ENCODE data around the gene INTS13.
"Not testable (repeated sequence)": the region's sequence is repeated elsewhere in the genome, so short reads cannot be mapped to it uniquely, and the experiment has no call there.

INTS13 gene, protein sequence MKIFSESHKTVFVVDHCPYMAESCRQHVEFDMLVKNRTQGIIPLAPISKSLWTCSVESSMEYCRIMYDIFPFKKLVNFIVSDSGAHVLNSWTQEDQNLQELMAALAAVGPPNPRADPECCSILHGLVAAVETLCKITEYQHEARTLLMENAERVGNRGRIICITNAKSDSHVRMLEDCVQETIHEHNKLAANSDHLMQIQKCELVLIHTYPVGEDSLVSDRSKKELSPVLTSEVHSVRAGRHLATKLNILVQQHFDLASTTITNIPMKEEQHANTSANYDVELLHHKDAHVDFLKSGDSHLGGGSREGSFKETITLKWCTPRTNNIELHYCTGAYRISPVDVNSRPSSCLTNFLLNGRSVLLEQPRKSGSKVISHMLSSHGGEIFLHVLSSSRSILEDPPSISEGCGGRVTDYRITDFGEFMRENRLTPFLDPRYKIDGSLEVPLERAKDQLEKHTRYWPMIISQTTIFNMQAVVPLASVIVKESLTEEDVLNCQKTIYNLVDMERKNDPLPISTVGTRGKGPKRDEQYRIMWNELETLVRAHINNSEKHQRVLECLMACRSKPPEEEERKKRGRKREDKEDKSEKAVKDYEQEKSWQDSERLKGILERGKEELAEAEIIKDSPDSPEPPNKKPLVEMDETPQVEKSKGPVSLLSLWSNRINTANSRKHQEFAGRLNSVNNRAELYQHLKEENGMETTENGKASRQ

DNA sequence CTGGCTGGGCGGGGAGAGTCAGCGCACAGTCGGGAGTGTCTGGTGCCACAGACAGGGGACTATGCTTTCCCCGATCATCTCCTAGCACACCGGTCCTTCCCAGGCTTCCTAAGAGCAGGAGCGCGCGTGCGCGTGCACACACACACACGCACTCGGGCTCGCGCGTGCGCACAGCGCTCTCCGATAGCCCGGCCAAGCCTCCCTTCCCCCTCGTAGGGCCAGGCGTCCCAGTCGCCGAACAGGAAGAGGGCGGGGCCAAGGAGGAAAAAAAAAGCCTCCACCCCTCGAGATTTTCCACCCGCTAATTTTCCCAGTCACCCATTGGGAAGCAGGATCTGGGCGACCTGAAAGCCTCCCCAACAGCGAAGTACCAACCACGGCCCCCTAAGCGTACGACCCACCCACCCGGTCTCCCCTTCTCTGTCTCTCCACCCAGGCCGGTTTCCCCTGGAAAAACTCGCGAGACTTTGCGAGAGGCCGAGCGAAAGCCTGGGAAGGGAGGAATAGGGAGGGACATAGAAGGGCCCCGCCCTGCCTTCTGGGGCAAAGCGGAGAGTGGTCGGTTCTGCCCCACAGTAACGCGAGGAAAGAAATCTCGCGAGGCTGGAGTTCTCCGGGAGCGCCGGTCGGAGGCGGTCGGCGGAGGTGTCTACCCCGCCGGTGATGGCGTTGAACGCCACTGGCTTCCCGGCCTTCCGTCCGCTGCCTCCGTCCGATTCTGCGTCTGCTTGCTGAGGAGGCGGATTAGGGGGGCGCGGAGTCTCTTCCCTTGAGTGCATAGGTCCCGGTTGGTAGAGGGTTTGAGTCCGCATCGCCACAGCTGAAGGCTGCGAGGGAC, at the start of gene INTS13, which contains the start of gene FGFR1OP2:
Gene INTS13, minus strand, starts transcription at position 119 of the 838 bp plus-strand sequence. CDS start 1,178 bp downstream, outside the sequence.
Gene FGFR1OP2, plus strand, starts transcription at position 608 of the 838 bp plus-strand sequence. CDS start 15,689 bp downstream, outside the sequence.
- DNase-seq, result peak; percentile 99

DNA sequence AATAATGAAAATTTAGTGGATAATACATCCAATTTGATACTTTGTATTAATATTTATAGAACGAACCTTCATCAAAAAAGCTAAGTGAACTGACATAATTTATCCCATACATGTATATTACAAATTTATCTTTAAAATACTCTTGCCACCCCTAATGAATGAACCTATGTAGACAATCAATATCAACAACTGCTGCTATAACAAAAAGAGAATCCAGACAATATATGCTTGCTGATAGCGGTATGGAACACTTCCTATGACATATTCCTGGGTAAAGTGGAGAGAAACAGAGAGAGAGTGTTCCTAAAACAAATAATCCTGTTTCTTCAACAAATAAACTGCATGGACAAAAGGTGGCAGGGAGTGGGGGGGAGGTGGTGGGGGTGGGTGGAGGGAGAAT, 45.1 kb upstream of the INTS13 start:
- no peak for DNase-seq

DNA sequence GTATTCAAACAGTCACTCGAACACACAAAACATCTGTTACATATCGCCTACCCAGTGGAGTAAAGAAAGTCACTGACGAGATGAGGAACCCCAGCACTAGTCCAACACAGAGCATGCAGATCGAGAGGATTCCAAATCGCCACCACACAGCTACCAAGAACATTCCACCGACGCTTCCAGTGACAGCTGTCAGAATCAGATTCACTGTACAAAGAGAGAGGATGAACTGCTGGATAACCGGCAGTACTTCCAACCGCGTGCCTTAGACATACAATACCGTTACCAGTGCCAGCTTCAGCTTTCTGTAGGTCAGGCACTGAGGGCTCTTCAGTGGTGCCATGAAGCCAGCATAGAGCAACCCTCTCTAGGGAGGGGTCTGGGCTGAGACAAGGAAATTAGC, 42.0 kb upstream of the INTS13 start:
- DNase-seq, result no peak

DNA sequence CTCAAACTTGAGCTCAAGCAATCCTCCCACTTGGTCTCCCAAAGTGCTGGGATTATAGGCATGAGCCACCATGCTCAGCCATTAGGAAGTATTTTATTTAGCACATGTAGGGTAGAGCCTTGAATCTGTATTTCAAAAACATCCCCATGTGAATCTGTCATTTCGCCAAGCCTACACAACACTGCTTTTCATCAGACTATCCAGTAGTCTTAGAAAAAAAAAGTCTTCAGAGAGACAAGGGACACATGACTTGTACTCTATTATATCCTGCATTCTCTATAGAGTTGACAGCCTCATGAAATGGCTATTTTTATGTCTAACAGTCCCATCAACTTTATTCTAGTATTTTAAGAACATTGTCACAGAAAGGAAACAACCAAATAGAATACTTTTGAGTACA, 41.0 kb upstream of the INTS13 start:
- no peak for DNase-seq

DNA sequence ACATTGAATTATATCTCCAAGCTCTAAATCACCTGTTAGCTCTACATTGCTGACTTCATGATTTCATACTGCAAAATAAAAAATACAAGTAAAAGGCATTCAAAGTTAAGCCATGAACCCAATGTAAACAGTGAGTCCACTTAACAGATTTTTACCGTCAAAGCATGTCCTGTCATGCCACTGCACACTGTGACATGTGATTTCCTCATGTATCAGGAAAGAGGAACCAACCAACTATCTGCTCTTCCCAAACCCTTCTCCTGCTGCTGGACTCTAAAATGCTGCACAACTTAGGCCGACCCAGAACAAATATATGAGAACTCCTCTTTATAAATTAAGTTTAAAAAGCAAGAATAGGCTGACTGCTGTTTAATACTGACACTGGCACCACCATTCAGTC, 38.9 kb upstream of the INTS13 start:
- DNase-seq, result no peak

DNA sequence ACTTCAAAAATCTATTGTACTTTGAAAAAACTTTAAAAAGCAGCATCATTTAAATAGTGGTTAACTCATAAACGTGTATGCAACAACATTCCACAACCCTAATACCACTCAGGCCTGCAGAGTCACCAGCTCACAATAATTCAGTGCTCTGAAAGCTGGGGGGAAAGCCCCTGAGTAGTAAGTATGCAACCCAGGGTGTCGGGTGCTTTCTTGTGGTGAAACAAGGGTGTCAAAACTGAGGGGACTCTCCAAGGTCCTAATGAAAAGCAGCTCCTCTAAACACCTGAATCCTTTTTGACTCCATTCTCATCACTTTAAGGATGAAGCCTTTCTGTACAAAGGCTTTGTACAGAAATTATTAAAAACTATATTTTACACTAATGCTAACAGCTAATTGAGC, 34.2 kb upstream of the INTS13 start:
- no peak for DNase-seq

DNA sequence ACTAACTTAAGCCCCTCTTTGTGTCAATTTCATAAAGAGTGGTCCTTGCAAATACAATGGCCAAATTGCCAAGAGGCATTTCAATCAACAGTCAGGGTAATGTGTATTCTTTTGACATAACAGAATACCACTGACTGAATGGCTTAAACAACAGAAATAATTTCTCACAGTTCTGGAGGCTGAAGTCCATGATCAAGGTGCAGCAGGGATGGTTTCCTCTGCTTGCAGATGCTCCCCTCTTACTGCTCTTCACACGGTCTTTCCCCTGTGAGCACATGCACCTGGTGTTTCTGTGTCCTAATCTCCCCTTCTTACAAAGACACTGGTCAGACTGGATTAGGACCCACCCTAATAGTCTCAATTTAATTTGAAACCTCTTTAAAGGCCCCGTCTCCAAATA, 32.4 kb upstream of the INTS13 start:
- DNase-seq, result no peak

DNA sequence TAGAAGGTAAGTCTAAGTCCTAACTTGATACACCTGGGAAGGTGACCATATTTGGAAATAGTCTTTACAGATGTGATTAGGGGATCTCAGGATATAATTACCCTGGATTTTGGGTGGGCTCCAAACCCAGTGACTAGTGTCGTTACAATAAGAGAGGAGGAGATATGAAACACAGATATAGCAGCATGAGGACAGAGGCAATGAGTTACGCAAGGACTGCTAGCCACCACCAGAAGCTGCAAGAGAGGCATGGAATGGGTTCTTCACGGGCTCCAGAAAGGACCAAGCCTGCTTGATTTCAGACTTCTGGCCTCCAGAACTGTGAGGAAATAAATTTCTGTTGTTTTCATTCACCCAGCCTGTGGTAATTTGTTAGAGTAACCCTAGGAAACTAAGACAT, 29.1 kb upstream of the INTS13 start:
- no peak for DNase-seq

DNA sequence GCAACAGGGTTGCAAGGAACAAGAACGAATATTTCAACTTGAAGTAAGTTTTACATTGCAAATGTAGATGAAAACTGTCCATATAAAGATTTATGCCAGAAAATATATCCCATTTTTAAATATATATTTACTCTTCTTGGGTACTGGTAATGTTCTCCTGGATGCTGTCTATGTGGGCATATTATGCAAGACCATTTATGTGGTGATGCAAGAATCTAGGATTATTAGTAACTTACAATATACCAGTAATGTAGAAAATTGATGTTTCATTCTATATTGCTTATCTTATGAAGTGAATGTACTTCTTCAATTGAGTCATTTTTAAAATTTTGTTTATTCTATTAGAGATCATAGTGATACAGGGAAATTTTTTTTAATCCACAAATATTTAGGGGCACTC, 25.6 kb upstream of the INTS13 start:
- no peak for DNase-seq

DNA sequence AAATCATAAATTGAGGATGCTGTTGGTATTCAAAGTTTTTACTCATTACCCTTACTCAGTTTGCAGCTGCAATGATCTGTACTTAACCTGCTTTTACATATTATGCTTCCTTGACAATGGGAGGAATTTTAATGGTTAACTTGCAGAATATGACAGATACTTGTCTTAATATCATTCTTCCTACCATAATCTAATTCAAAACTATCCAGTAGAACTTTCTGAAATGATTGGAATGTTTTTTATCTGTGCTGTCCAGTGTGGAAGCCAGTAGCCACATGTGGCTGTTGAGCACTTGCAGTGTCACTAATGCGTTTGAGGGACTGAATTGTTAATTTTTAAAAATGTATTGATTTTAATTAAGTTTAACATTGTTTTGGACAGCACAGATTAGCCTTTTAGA, 24.0 kb upstream of the INTS13 start:
- no peak for DNase-seq

DNA sequence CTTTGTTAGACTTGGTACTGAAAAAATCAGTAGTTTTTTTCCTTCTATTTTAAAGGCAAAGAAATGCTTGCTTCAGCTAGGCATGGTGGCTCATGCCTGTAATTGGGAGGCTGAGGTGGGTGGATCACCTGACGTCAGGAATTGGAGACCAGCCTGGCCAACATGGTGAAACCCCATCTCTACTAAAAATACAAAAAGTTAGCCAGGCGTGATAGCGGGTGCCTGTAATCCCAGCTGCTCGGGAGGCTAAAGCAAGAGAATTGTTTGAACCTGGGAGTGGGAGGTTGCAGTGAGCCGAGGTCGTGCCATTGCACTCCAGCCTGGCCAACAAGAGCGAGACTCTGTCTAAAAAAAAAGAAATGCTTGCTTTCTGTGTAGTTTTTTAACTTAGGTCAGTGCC, 23.6 kb upstream of the INTS13 start:
- DNase-seq, result not testable (repeated sequence)

DNA sequence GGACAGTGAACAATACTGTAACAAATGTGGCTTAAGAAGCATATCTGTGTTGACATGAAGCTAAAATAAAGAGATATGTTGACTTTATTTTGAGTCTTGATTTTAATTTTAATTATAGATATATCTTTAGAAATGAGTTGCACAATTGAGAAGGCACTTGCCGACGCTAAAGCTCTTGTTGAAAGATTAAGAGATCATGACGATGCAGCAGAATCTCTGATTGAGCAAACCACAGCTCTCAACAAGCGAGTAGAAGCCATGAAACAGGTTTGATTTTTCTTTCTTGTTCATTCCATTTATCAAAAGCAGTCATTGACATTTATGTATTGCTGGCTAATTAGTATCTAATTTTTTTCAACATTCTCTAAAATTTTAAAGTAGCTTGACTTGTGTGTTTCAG, 16.2 kb upstream of the INTS13 start:
- DNase-seq, result no peak

DNA sequence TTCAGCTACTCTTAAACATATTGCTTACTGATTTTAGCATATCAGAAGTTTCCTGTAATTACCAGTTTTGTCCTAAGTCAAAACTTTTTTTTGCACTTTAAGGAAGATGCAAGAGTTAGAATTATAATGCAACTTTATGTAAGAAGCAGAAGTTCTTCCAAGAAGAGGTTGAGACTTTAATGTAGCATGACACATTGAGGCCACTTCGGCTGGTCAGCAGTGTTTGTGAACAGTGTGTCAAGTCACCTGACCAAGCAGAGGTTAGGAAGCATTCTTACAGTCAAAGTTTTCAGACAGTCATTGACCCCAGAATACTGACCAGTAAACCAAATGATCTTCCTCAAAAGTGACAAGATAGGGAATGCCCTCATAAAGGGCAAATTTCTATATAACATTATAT, 15.7 kb upstream of the INTS13 start:
- no peak for DNase-seq

DNA sequence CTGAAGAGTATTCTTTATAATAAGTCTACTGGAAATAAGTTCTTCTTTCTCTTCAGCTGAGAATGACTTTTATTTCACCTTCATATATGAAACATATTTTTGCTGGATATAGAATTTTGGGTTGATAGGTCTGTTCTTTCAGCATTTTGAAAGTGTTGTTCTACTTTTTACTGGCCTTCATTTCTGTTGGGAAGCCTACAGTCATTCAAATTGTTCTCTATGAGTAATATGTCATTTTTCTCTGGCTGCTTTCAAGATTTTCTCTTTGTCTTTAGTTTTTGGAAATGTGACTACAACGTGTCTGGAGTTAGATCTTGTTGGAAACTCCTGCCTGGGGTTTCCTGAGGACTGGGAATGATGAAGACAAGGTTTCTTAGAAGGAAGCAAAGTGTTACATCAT, 10.5 kb upstream of the INTS13 start:
- no peak for DNase-seq

DNA sequence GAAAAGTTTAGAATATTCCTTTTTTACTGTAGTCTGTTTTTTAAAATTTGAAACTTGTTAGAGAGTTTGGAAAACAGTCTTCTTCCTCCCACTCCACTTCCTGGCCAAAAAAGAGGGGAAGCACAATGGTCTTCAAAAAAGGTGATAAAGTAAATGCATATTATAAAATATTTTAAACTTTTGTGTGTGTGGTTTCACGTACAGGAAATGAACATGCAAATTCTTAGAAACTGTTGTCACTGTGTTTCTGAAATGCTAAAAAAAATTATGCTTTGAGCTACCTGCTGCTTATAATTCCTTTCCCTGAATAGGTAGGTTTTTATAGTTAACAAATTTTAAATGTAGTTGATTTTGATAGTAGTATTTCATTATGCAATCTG, 3.4 kb upstream of the INTS13 start:
- no peak for DNase-seq

DNA sequence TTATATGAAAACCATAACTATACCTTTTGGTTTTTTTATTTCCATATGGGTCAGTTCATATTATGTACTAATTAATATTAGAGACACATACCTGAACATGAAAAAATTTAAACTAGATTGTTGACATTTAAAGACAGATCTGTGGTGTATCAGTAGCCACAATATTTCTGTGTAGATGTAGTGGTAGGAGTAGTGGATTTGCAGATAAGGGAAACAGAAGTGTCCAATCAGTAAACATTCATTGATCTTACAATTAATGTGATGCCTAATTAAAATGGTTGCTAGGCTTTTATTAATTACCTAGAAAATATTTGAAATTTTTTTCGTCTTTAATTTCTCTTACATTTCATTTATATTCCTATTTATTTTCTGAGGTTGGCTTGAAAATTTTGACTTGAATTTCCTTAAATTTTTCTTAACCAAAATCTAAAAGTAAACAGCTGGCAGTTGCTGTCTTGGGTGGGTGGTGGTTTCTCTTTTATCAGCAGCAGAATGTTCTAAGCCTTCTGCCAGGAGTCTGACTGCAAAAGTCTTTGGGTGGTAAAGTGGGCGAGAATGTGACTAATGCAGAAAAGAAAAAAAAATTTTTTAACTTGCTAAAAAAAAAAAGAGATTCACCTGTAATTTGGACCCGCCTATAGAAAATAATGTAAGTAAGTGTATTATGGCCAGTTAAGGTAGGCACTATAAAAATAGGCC, 2.9 kb upstream of the INTS13 start:
- no peak for DNase-seq

DNA sequence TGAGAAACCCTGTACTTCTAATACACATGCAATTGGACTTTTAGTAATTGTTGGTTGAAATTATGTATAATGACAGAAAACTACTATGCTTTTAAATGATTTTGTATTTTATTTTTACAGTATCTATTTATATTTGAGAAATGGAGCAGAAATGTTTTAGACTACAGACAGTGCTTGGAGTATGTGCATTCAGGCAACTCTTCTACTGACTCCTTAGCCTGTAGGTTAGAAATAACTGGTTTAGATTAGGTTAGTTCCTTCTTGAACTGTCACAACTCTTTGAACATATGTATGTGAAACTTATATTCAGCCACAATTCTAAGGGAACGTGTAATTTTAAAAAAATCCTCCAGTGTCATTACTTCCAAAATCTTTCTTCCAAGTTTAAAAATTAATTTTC, 2.2 kb upstream of the INTS13 start:
- DNase-seq, result no peak

DNA sequence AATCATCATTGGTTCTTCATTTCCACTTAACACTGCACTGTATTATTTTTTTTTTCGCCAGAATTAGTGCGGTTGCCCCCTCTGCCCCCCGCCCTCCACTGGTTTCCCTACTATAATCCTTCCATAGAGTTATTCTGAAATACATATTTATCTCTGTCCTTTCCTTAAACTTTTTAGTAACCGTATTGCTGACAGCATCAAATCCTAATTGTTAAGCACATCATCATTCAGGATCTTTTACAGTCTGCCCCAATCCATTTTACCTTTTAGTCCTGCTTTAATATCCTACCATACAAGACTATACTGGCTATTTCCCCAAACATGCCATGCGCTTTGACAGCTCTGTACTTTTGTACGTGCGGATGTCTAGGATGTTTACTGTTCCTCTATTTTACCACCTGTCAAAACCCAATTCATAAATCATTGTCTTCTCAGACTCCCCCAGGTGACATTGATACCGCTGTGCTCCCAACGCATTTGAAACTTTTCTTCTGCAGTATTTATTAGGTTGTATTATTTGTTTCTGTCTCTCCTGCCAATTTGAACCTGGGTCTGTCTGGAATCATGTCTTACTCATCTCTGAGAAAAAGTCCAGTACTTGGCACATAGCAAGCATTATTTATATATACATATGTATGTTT, 1.5 kb upstream of the INTS13 start:
- no peak for DNase-seq

DNA sequence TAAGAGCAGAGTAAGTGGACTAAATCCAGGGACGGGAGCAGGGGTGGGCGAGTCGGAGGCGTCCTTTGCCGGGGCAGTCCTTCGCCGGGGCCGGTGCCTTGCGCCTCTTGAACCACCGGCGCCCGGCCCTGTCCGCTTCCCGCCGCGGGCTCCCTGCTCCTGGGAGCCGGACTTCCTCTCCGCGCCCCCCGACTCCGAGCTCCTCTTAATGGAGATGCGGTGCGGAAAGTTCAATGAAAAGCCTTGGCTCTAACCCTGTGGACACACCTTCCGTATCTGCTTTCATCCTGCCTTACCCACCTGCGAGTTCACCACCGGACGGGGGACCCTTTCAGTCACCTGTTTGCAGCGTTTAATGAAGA, 901 bp upstream of the INTS13 start:
- peak in 1 of 2 experiments; percentile 62 for DNase-seq

DNA sequence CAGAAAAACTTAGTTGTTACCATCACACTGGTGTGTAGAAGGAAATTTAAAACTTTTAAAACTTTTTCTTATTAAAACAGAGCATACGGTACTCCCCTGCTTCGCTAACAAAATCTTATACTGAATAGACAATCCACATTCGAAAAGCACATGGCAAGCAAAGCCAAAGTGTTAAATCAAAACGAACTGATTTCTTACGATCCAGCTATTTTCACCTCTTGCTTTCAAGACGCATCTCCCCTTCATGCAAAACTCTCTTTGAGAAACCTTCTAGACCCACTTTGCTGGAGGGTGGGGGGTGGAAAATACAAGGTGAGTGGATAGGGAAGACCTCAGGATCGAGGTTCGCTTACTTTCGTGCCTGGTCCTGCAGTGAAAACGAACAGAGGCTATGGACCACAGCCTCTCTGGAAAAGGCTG, 328 bp downstream of the INTS13 start:
- no peak for DNase-seq

DNA sequence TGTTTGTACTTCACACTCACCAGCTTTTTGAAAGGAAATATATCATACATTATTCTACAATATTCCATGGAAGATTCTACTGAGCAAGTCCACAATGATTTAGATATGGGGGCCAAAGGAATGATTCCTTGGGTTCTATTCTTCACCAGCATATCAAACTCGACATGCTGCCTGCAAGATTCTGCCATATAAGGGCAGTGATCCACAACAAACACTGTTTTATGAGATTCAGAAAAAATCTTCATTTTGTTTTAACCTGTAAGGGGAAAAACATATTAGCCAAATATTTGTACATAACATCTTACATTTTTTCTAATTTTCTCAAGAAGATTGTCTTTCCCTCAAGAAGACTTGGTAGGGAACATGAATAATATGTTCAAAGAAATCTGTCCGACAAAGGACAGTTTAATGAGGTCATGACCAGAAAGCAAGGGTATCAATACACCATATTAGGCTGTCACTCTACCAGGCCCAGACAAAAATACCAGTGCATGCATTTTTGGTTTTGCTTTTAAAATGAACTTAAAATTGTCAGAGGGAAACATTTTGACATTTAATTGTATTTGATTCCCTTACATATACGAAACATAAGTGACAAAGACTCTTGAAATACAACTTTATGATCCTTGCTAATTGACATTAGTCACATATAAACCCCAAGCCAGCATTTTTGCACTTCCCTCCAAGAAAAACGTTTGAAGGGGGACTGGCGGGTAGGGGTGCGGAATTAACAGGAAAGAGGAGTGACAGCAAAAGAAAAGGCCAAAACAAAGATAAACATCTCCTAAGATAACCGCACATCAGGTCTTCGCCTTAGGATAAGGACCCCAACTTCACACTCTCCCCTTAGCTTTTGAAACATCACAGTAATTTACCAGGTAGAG, 980 bp downstream of the INTS13 start:
- DNase-seq, result no peak
